HCT116 (cell line): ENCODE measurements around the gene DOK7. TPM values are rescaled to one million over a fixed set of nuclear protein-coding genes. Genes with fewer than 3 reads are reported as not detected.
"Not testable (repeated sequence)": the region's sequence is repeated elsewhere in the genome, so short reads cannot be mapped to it uniquely, and the experiment has no call there.

Source experiments
- ATAC-seq: fragments of 200-7000 bp; cut with Tn5 transposase; 2 replicates; pipeline ENCODE4 v1.9.1; 2020; ENCODE audit warnings: mild to moderate bottlenecking, moderate library complexity
- BruUV-seq: library from RNA; stranded (reverse); fragments of 400-500 nt; replicated peaks from 2 replicates; lab custom pipeline; 2021; lab: Mats Ljungman, UMichigan
- CTCF ChIA-PET: fragments of 300-600 bp; sonication (Branson Sonifier 250); formaldehyde crosslinking; loops from one replicate; lab custom pipeline; 2021; ENCODE audit warnings: antibody characterized with exemption; lab: Charles Lee
- POLR2A ChIA-PET: fragments of 300-600, 350-600 bp; sonication (Branson Sonifier 250); formaldehyde crosslinking; loops from one replicate; lab custom pipeline; 2021; ENCODE audit warnings: antibody characterized with exemption; lab: Charles Lee
- RAD21 ChIA-PET, 2 experiments: fragments of 300-600 bp; sonication (Branson Sonifier 250); formaldehyde crosslinking; loops; one replicate each; lab custom pipeline; 2023; ENCODE audit warnings: low total read pairs in 2 of 2; ENCODE audit not compliant: uncharacterized antibody in 2 of 2, unreplicated experiment in 2 of 2, low non-redundant PET in 1 of 2; lab: Charles Lee
- DNase-seq: peaks from one replicate; pipeline ENCODE4 v3.0.0-alpha.2; 2010; ENCODE audit warnings: low read depth, low spot score
- H2AFZ ChIP-seq: fragments of 200-600 bp; shearing (Covaris generic), sonication (generic); 2 replicates; pipeline ENCODE4 v1.6.1; 2017; ENCODE audit warnings: low read depth, mixed run types, mixed read lengths, antibody characterized with exemption, low read length; ENCODE audit not compliant: poor library complexity, severe bottlenecking
- H3K27ac ChIP-seq: 2 replicates; pipeline ENCODE4 v1.5.1; 2012; ENCODE audit warnings: low read depth, low read length
- H3K27me3 ChIP-seq: fragments of 200-600 bp; sonication (generic); 2 replicates; pipeline ENCODE4 v1.6.1; 2016; ENCODE audit warnings: mixed run types, low read length, mixed read lengths; ENCODE audit not compliant: insufficient read depth
- H3K36me3 ChIP-seq, 2 experiments: fragments of 200-500 bp in 1 of 2; fragments of 200-600 bp in 1 of 2; sonication (Bioruptor generic) in 1 of 2; sonication (generic) in 1 of 2; 2 replicates each; pipeline versions ENCODE4 v1.5.1 to v1.6.1; 2014 to 2016; ENCODE audit warnings: low read length in 2 of 2, inconsistent platforms in 1 of 2, mixed read lengths in 1 of 2, mixed run types in 1 of 2; ENCODE audit not compliant: insufficient read depth in 2 of 2, control insufficient read depth in 1 of 2
- H3K4me1 ChIP-seq, 2 experiments: fragments of 200-600 bp in 1 of 2; sonication (generic) in 1 of 2; 2 replicates each; pipeline versions ENCODE4 v1.5.1 to v1.6.1; 2012 to 2017; ENCODE audit warnings: low read length in 2 of 2, inconsistent platforms in 1 of 2, mild to moderate bottlenecking in 1 of 2, mixed read lengths in 1 of 2, mixed run types in 1 of 2, moderate library complexity in 1 of 2; ENCODE audit not compliant: insufficient read depth in 2 of 2, control insufficient read depth in 1 of 2
- H3K4me2 ChIP-seq: fragments of 200-600 bp; sonication (generic); 2 replicates; pipeline ENCODE4 v1.6.1; 2017; ENCODE audit warnings: mixed run types, low read length, mixed read lengths
- H3K4me3 ChIP-seq, 2 experiments: fragments of 200-600 bp in 1 of 2; sonication (generic) in 1 of 2; replicated peaks in 1 of 2; 2 replicates each; pipeline ENCODE4 v1.5.1; 2011 to 2016; ENCODE audit warnings: low read length in 2 of 2, control low read depth in 1 of 2, low read depth in 1 of 2, mild to moderate bottlenecking in 1 of 2, mixed read lengths in 1 of 2, mixed run types in 1 of 2
- H3K79me2 ChIP-seq: fragments of 200-600 bp; sonication (generic); 2 replicates; pipeline ENCODE4 v1.6.1; 2017; ENCODE audit warnings: mild to moderate bottlenecking, mixed run types, low read length, moderate library complexity, mixed read lengths; ENCODE audit not compliant: insufficient read depth
- H3K9ac ChIP-seq: fragments of 200-600 bp; sonication (generic); 2 replicates; pipeline ENCODE4 v1.6.1; 2016; ENCODE audit warnings: low read length, mixed read lengths
- H3K9me2 ChIP-seq: fragments of 200-600 bp; sonication (generic), shearing (Covaris generic); 2 replicates; pipeline ENCODE4 v1.6.1; 2017; ENCODE audit warnings: mixed run types, mild to moderate bottlenecking, moderate library complexity; ENCODE audit not compliant: insufficient read depth
- H3K9me3 ChIP-seq, 2 experiments: fragments of 200-500 bp in 1 of 2; fragments of 200-600 bp in 1 of 2; sonication (Bioruptor generic) in 1 of 2; sonication (generic) in 1 of 2; 2 replicates each; pipeline ENCODE4 v1.6.1; 2014 to 2017; ENCODE audit warnings: low read length in 2 of 2, mixed read lengths in 2 of 2, inconsistent platforms in 1 of 2, low read depth in 1 of 2, mild to moderate bottlenecking in 1 of 2, mixed run types in 1 of 2, moderate library complexity in 1 of 2; ENCODE audit not compliant: control insufficient read depth in 1 of 2, insufficient read depth in 1 of 2
- H4K20me1 ChIP-seq: fragments of 200-600 bp; sonication (generic), shearing (Covaris generic); 2 replicates; pipeline ENCODE4 v1.6.1; 2017; ENCODE audit warnings: mixed run types, mild to moderate bottlenecking, moderate library complexity; ENCODE audit not compliant: insufficient read depth
- CBX3 ChIP-seq: IDR thresholded peaks from 2 replicates; pipeline ENCODE4 v1.6.1; 2012; ENCODE audit warnings: low read depth
- ELF1 ChIP-seq: IDR thresholded peaks from 2 replicates; pipeline ENCODE4 v1.6.1; 2012; ENCODE audit warnings: low read depth, borderline replicate concordance
- EZH2phosphoT487 ChIP-seq: fragments of 200-600 bp; IDR thresholded peaks from 2 replicates; pipeline ENCODE4 v1.6.1; 2018; ENCODE audit warnings: antibody characterized with exemption, borderline replicate concordance
- JUND ChIP-seq: IDR thresholded peaks from 2 replicates; pipeline ENCODE4 v1.6.1; 2012
- POLR2A ChIP-seq: IDR thresholded peaks from 2 replicates; pipeline ENCODE4 v1.7.0; 2011; ENCODE audit warnings: borderline replicate concordance; ENCODE audit not compliant: insufficient read depth, insufficient read length; ENCODE audit errors: extremely low read depth
- RAD21 ChIP-seq: IDR thresholded peaks from 2 replicates; pipeline ENCODE4 v1.6.1; 2012; ENCODE audit warnings: low read depth, mild to moderate bottlenecking
- TCF7L2 ChIP-seq: IDR thresholded peaks from 2 replicates; pipeline ENCODE4 v1.7.0; 2011; ENCODE audit warnings: borderline replicate concordance, inconsistent platforms; ENCODE audit not compliant: insufficient read depth, insufficient read length; ENCODE audit errors: extremely low read depth
- YY1 ChIP-seq: IDR thresholded peaks from 2 replicates; pipeline ENCODE4 v1.6.1; 2011; ENCODE audit warnings: low read length, low read depth, moderate library complexity, mild to moderate bottlenecking; ENCODE audit not compliant: insufficient replicate concordance; ENCODE audit errors: extremely low read depth
- ZNF274 ChIP-seq: fragments of 200-500 bp; sonication (Bioruptor generic); IDR thresholded peaks from 2 replicates; pipeline ENCODE4 v1.6.1; 2014; ENCODE audit warnings: mild to moderate bottlenecking, low read depth, low read length, inconsistent platforms
- intact Hi-C: fragments of 100-400 bp; cut with micrococcal nuclease; formaldehyde crosslinking; loops from 2 replicates; pipeline ENCODE4 v1.10.0; 2022
- total RNA-seq: library from RNA; stranded (reverse); gene quantifications from one replicate; pipeline ENCODE4 v1.2.1, GENCODE V29; 2021; ENCODE audit not compliant: unreplicated experiment
- TF ChIP-seq, protein P1 (sequence below), 3 experiments: fragments of 200-600 bp in 1 of 3; sonication (generic) in 1 of 3; IDR thresholded peaks in 2 of 3; conservative IDR thresholded peaks in 1 of 3; 2 replicates each; pipeline ENCODE4 v1.5.1; 2012 to 2017; ENCODE audit warnings: low read depth in 2 of 3, low read length in 2 of 3, antibody characterized with exemption in 1 of 3, borderline replicate concordance in 1 of 3, control low read depth in 1 of 3, mild to moderate bottlenecking in 1 of 3, mixed read lengths in 1 of 3, mixed run types in 1 of 3, moderate library complexity in 1 of 3; ENCODE audit not compliant: insufficient read depth in 1 of 3
- TF ChIP-seq, protein P2 (sequence below): IDR thresholded peaks from 2 replicates; pipeline ENCODE4 v1.6.1; 2012

Gene DOK7
- total RNA-seq, 1 experiment from 2014 or later, result 2.4 TPM

DNA sequence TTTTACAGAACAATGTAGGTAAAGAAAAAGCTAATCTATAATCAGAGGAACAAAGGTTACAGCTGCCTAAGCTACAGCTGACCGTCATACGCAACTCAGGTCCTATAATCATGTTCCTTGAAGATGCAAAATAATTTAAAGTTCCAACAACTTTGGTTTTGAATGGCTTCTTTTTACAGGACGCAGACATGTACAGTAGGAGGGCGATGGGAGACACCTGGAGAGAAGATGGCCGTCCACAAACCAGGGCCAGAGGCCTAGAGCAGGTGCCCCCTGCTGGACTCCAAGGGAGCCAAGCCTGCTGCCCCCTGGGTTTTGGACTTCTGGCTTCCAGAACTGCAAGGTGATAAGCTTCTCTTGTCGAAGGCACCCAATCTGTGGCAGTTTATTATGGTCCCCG is 10.7 kb upstream of the DOK7 start:
- Histone ChIP-seq H3K79me2 (no peaks in the 10 kb centered on the region), H2AFZ (peak overlapping the region; percentile 75), H3K4me2 (no peak overlapping the region), H3K4me3 (no peak overlapping the region), H3K27ac (no peak overlapping the region), H3K9ac (no peak overlapping the region), H3K27me3 (no peaks in the 10 kb centered on the region), H3K4me1 (peaks cover 0 to 7% of the 10 kb centered on the region in 2 experiments; a peak in 2 of 4 replicates), H3K36me3 (no peaks in the 10 kb centered on the region), H4K20me1 (no peaks in the 10 kb centered on the region), H3K9me3 (no peaks in the 10 kb centered on the region), H3K9me2 (no peaks in the 10 kb centered on the region)
- ATAC-seq (peak; percentile 90), DNase-seq (peak; percentile 41)
- ChIA-PET POLR2A (no interaction called here), RAD21 (interaction anchor here in 1 of 2 experiments (0.7 kb wide), 1 partner anchor 293 kb away, joined by 6 read pairs; no protein-coding TSS in a partner anchor), CTCF (interaction anchor here (0.8 to 2.0 kb wide), 6 partner anchors 9 to 259 kb away, joined by 3 to 10 read pairs (median 4); no protein-coding TSS in a partner anchor)
- no TSS peak for BruUV-seq
- no peak for TF ChIP-seq ELF1
- TF ChIP-seq, protein P1, sequence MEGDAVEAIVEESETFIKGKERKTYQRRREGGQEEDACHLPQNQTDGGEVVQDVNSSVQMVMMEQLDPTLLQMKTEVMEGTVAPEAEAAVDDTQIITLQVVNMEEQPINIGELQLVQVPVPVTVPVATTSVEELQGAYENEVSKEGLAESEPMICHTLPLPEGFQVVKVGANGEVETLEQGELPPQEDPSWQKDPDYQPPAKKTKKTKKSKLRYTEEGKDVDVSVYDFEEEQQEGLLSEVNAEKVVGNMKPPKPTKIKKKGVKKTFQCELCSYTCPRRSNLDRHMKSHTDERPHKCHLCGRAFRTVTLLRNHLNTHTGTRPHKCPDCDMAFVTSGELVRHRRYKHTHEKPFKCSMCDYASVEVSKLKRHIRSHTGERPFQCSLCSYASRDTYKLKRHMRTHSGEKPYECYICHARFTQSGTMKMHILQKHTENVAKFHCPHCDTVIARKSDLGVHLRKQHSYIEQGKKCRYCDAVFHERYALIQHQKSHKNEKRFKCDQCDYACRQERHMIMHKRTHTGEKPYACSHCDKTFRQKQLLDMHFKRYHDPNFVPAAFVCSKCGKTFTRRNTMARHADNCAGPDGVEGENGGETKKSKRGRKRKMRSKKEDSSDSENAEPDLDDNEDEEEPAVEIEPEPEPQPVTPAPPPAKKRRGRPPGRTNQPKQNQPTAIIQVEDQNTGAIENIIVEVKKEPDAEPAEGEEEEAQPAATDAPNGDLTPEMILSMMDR (IDR thresholded peaks at IDR 0.05 in 2 of 3, conservative IDR thresholded peaks at IDR 0.05 in 1 of 3; ENCODE audit: borderline replicate concordance in 1 of 3, insufficient read depth in 1 of 3, low read depth in 2 of 3, low read length in 2 of 3), result peak; percentile 75 to 92 (median 79)
- peak; percentile 89 for TF ChIP-seq YY1
- no peak for TF ChIP-seq EZH2phosphoT487
- no peak for TF ChIP-seq POLR2A
- TF ChIP-seq CBX3, result no peak
- TF ChIP-seq RAD21, result peak; percentile 43
- TF ChIP-seq, protein P2, sequence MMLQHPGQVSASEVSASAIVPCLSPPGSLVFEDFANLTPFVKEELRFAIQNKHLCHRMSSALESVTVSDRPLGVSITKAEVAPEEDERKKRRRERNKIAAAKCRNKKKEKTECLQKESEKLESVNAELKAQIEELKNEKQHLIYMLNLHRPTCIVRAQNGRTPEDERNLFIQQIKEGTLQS, result no peak
- no peak for TF ChIP-seq ZNF274
- TF ChIP-seq TCF7L2, result no peak
- no peak for TF ChIP-seq JUND
- intact Hi-C loops, result no loop called here

DNA sequence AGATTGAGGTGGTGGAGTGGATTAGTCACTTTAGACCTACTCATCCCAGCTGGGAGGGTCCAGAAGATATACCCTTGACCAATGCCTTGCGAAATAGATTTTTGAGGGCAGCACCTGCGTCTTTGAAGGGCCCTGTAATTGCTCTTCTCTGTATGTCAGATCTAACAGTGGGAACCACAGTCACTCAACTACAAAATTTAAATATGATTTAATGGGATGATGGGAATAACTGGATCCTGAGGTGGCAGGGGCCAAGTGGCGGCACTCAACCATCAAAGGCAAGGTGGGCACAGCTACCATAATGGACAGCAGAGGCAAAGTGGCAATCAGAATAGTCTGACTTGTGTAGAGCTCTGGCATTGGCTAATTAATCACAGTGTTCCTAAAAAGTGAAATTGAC is 7.5 kb upstream of the DOK7 start:
- H3K4me2 ChIP-seq, H3K4me3 ChIP-seq, BruUV-seq, H4K20me1 ChIP-seq, H3K4me1 ChIP-seq, H3K79me2 ChIP-seq, RAD21 ChIA-PET, H3K9me3 ChIP-seq, intact Hi-C loops, H3K9ac ChIP-seq, DNase-seq, POLR2A ChIA-PET, H2AFZ ChIP-seq, H3K9me2 ChIP-seq, H3K27ac ChIP-seq, ATAC-seq, H3K36me3 ChIP-seq, H3K27me3 ChIP-seq, CTCF ChIA-PET: not testable (repeated sequence)
